GM12878 (cell line): ENCODE data around the gene CLDN34. TPM values are rescaled to one million over a fixed set of nuclear protein-coding genes. Genes with fewer than 3 reads are reported as not detected.

Experiments
- CUX1 ChIP-seq: IDR thresholded peaks from 2 replicates; pipeline ENCODE4 v1.6.1; 2012; ENCODE audit warnings: improper control_type of control experiment, low read depth, low read length; ENCODE audit not compliant: insufficient replicate concordance
- MEF2B ChIP-seq: fragments of 450-650 bp; IDR thresholded peaks from 2 replicates; pipeline ENCODE4 v1.6.1; 2018; ENCODE audit warnings: mild to moderate bottlenecking, moderate library complexity; ENCODE audit not compliant: partially characterized antibody, poor library complexity, severe bottlenecking
- MLLT1 ChIP-seq: fragments of 450-650 bp; IDR thresholded peaks from 2 replicates; pipeline ENCODE4 v1.6.1; 2016; ENCODE audit warnings: mild to moderate bottlenecking
- polyA plus RNA-seq, 11 experiments: library from polyadenylated mRNA; depleted of rRNA in 4 of 11; unstranded in 6 of 11; stranded (reverse) in 5 of 11; fragments of >200 nt; fragmentation: Nextera tagmentation in 4 of 11; fragmentation: Illumina TruSeq in 1 of 11; extraction: Ambion mirVana in 4 of 11; extraction: Trizol in 1 of 11; gene quantifications; 1 replicate in 1 of 11; 2 replicates in 10 of 11; pipeline versions ENCODE4 v1.2.1 to v1.2.3, GENCODE V29; 2011 to 2016; ENCODE audit warnings: inconsistent platforms in 2 of 11, missing spikeins in 2 of 11, low read depth in 1 of 11
- total RNA-seq, 4 experiments: library from RNA; depleted of rRNA in 3 of 4; stranded (reverse); fragments of >200 nt in 3 of 4; fragmentation: Illumina TruSeq in 1 of 4; extraction: Trizol in 1 of 4; gene quantifications; 2 replicates each; pipeline versions ENCODE4 v1.2.1 to v1.2.3, GENCODE V29; 2013 to 2021

Gene CLDN34
- total and polyA plus RNA-seq, 10 of the 15 experiments (the other 5 are each of a cell fraction or from before 2014, with no cell fraction given), result not detected

- TF ChIP-seq CUX1 (peak; percentile 42), MEF2B (peak; percentile 92), MLLT1 (peak; percentile 87)
These were observed 44.2 kb downstream of the CLDN34 start (continued) for GRCh38 chrX:10011261-10011931.
